WTC11 (cell line): ENCODE measurements around the gene PDE6B. TPM values are rescaled to one million over a fixed set of nuclear protein-coding genes. Genes with fewer than 3 reads are reported as not detected.

Experiments used
- ATAC-seq: fragments of 200-7000 bp; cut with Tn5 transposase; 2 replicates; pipeline ENCODE4 v1.10.0; 2021; ENCODE audit warnings: mild to moderate bottlenecking, moderate library complexity
- CTCF ChIA-PET: fragments of 300-600 bp; sonication (Branson Sonifier 250); formaldehyde crosslinking; loops from one replicate; lab custom pipeline; 2021; ENCODE audit warnings: antibody characterized with exemption; lab: Charles Lee
- POLR2A ChIA-PET: fragments of 350-600 bp; sonication (Branson Sonifier 250); formaldehyde crosslinking; loops from one replicate; lab custom pipeline; 2021; ENCODE audit warnings: antibody characterized with exemption; lab: Charles Lee
- DNase-seq: peaks from one replicate; pipeline ENCODE4 v3.0.0; 2021; ENCODE audit warnings: low spot score
- H3K27ac Mint-ChIP-seq: 2 replicates; pipeline ENCODE4 v1.8.0; 2021; ENCODE audit warnings: mixed read lengths
- H3K27me3 Mint-ChIP-seq: 2 replicates; pipeline ENCODE4 v1.8.0; 2021; ENCODE audit warnings: low read depth, mild to moderate bottlenecking, moderate library complexity, mixed read lengths
- H3K36me3 Mint-ChIP-seq: 2 replicates; pipeline ENCODE4 v1.8.0; 2021; ENCODE audit warnings: mixed read lengths
- H3K4me1 Mint-ChIP-seq: 2 replicates; pipeline ENCODE4 v1.8.0; 2022; ENCODE audit warnings: mixed read lengths
- H3K4me3 Mint-ChIP-seq: 2 replicates; pipeline ENCODE4 v1.8.0; 2021; ENCODE audit warnings: mild to moderate bottlenecking, moderate library complexity, mixed read lengths
- H3K9me3 Mint-ChIP-seq: 2 replicates; pipeline ENCODE4 v1.8.0; 2021; ENCODE audit warnings: mixed read lengths
- MYBL2 ChIP-seq: sonication (generic); formaldehyde crosslinking; IDR thresholded peaks from 2 replicates; pipeline ENCODE4 v1.8.1; 2023; ENCODE audit warnings: mild to moderate bottlenecking, moderate library complexity, missing genetic modification reagents
- OVOL2 ChIP-seq: fragments of 250-450 bp; sonication (Bioruptor Pico); IDR thresholded peaks from 2 replicates; pipeline ENCODE4 v1.9.0; 2021; ENCODE audit warnings: mild to moderate bottlenecking, borderline replicate concordance
- PRRX2 ChIP-seq: fragments of 250-450 bp; sonication (Bioruptor Pico); IDR thresholded peaks from 2 replicates; pipeline ENCODE4 v1.8.0; 2021; ENCODE audit warnings: mild to moderate bottlenecking
- SMAD4 ChIP-seq: sonication (generic); formaldehyde crosslinking; IDR thresholded peaks from 2 replicates; pipeline ENCODE4 v1.8.0; 2022; ENCODE audit warnings: mild to moderate bottlenecking, missing genetic modification reagents
- TEAD4 ChIP-seq: sonication (generic); formaldehyde crosslinking; IDR thresholded peaks from 2 replicates; pipeline ENCODE4 v1.8.0; 2022; ENCODE audit warnings: mild to moderate bottlenecking, missing genetic modification reagents
- ZNF138 ChIP-seq: sonication (generic); formaldehyde crosslinking; conservative IDR thresholded peaks from 2 replicates; pipeline ENCODE4 v1.8.1; 2022; ENCODE audit warnings: mild to moderate bottlenecking, moderate library complexity, missing genetic modification reagents
- ZNF219 ChIP-seq: sonication (generic); formaldehyde crosslinking; IDR thresholded peaks from 2 replicates; pipeline ENCODE4 v1.8.0; 2023; ENCODE audit warnings: missing genetic modification reagents, mild to moderate bottlenecking, borderline replicate concordance
- ZNF416 ChIP-seq: fragments of 250-450 bp; sonication (Bioruptor Pico); IDR thresholded peaks from 2 replicates; pipeline ENCODE4 v1.9.0; 2021; ENCODE audit warnings: mild to moderate bottlenecking, inconsistent platforms
- total RNA-seq: library from RNA; stranded (reverse); gene quantifications from 3 replicates; pipeline ENCODE4 v1.2.3, GENCODE V29; 2021
- TF ChIP-seq, protein P1 (sequence below): sonication (generic); formaldehyde crosslinking; IDR thresholded peaks from 2 replicates; pipeline ENCODE4 v1.8.0; 2022; ENCODE audit warnings: mild to moderate bottlenecking, missing genetic modification reagents
- TF ChIP-seq, protein P2 (sequence below): fragments of 250-450 bp; sonication (Bioruptor Pico); IDR thresholded peaks from 2 replicates; pipeline ENCODE4 v1.9.0; 2021; ENCODE audit warnings: mild to moderate bottlenecking
- TF ChIP-seq, protein P3 (sequence below): sonication (generic); formaldehyde crosslinking; IDR thresholded peaks from 2 replicates; pipeline ENCODE4 v1.8.1; 2023; ENCODE audit warnings: mild to moderate bottlenecking, moderate library complexity, missing genetic modification reagents
- TF ChIP-seq, protein P4 (sequence below): sonication (generic); formaldehyde crosslinking; IDR thresholded peaks from 2 replicates; pipeline ENCODE4 v1.8.1; 2022; ENCODE audit warnings: missing genetic modification reagents, borderline replicate concordance
- TF ChIP-seq, protein P5 (sequence below): sonication (generic); formaldehyde crosslinking; conservative IDR thresholded peaks from 2 replicates; pipeline ENCODE4 v1.8.1; 2023; ENCODE audit warnings: mild to moderate bottlenecking, low read depth, missing genetic modification reagents, moderate library complexity
- TF ChIP-seq, protein P6 (sequence below): sonication (generic); formaldehyde crosslinking; IDR thresholded peaks from 2 replicates; pipeline ENCODE4 v1.8.1; 2022; ENCODE audit warnings: low read depth, missing genetic modification reagents, borderline replicate concordance
- TF ChIP-seq, protein P7 (sequence below): sonication (generic); formaldehyde crosslinking; IDR thresholded peaks from 2 replicates; pipeline ENCODE4 v1.8.1; 2022; ENCODE audit warnings: mild to moderate bottlenecking, missing genetic modification reagents, moderate library complexity, borderline replicate concordance

The PDE6B gene
- total RNA-seq, 1 experiment from 2014 or later, result 7.1 TPM

DNA sequence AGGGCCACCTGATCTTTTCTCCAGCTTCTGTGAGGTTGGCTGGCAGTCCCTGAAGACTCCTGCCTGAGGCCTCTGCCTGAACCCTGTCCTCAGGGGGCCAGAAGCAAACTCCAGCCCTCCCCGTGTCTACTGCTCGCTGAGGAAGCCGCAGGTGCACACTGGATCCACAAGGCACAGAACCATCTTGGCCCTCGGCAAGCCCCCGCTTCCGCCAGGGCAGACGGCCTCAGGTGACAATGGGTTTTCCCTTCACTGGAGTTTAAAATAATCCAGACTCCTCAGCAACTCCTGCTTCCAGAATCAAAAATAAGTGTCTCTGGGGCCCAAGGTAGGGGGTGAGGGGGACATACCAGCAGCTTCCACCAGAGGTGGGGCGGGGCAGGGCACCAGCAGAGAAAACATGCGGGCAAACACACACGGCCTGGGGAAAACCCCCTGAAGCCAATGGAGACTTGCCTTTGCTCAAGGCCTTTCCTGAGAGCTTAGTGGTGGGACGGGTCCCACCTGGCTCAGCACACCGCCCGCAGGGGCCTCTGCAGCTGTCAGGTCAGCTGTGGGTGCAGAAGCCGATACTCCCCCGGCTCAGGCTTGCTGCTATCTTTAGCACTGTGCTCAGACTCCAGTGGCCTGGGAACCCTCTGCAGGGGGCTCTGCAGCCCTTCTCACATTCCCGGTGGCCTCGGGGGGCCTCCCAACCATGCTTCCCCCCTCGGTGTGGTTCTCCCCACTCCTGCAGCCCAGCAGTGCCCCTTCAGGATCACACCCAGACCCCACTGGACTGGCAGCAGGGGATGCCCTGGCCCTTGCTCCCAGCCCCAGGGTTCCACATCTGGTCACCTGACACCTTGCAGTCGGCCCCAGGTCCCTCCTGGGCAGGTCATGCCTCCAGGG is 50.9 kb downstream of the PDE6B start:
- DNase-seq (no peak), ATAC-seq (no peak)
- Mint-ChIP-seq H3K9me3 (no peaks in the 10 kb centered on the region), H3K27me3 (peaks cover 3% of the 10 kb centered on the region), H3K36me3 (peaks cover 17% of the 10 kb centered on the region), H3K27ac (no peak overlapping the region), H3K4me1 (peaks cover 11% of the 10 kb centered on the region), H3K4me3 (peak overlapping the region; percentile 86)
- TF ChIP-seq, protein P1, sequence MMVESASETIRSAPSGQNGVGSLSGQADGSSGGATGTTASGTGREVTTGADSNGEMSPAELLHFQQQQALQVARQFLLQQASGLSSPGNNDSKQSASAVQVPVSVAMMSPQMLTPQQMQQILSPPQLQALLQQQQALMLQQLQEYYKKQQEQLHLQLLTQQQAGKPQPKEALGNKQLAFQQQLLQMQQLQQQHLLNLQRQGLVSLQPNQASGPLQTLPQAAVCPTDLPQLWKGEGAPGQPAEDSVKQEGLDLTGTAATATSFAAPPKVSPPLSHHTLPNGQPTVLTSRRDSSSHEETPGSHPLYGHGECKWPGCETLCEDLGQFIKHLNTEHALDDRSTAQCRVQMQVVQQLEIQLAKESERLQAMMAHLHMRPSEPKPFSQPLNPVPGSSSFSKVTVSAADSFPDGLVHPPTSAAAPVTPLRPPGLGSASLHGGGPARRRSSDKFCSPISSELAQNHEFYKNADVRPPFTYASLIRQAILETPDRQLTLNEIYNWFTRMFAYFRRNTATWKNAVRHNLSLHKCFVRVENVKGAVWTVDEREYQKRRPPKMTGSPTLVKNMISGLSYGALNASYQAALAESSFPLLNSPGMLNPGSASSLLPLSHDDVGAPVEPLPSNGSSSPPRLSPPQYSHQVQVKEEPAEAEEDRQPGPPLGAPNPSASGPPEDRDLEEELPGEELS (CRISPR knock-in tag), result no peak
- TF ChIP-seq, protein P2, sequence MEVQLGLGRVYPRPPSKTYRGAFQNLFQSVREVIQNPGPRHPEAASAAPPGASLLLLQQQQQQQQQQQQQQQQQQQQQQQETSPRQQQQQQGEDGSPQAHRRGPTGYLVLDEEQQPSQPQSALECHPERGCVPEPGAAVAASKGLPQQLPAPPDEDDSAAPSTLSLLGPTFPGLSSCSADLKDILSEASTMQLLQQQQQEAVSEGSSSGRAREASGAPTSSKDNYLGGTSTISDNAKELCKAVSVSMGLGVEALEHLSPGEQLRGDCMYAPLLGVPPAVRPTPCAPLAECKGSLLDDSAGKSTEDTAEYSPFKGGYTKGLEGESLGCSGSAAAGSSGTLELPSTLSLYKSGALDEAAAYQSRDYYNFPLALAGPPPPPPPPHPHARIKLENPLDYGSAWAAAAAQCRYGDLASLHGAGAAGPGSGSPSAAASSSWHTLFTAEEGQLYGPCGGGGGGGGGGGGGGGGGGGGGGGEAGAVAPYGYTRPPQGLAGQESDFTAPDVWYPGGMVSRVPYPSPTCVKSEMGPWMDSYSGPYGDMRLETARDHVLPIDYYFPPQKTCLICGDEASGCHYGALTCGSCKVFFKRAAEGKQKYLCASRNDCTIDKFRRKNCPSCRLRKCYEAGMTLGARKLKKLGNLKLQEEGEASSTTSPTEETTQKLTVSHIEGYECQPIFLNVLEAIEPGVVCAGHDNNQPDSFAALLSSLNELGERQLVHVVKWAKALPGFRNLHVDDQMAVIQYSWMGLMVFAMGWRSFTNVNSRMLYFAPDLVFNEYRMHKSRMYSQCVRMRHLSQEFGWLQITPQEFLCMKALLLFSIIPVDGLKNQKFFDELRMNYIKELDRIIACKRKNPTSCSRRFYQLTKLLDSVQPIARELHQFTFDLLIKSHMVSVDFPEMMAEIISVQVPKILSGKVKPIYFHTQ (CRISPR knock-in tag), result no peak
- no peak for TF ChIP-seq OVOL2 (CRISPR knock-in tag)
- TF ChIP-seq, protein P3, sequence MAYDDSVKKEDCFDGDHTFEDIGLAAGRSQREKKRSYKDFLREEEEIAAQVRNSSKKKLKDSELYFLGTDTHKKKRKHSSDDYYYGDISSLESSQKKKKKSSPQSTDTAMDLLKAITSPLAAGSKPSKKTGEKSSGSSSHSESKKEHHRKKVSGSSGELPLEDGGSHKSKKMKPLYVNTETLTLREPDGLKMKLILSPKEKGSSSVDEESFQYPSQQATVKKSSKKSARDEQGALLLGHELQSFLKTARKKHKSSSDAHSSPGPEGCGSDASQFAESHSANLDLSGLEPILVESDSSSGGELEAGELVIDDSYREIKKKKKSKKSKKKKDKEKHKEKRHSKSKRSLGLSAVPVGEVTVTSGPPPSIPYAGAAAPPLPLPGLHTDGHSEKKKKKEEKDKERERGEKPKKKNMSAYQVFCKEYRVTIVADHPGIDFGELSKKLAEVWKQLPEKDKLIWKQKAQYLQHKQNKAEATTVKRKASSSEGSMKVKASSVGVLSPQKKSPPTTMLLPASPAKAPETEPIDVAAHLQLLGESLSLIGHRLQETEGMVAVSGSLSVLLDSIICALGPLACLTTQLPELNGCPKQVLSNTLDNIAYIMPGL (CRISPR knock-in tag), result no peak
- TF ChIP-seq, protein P4, sequence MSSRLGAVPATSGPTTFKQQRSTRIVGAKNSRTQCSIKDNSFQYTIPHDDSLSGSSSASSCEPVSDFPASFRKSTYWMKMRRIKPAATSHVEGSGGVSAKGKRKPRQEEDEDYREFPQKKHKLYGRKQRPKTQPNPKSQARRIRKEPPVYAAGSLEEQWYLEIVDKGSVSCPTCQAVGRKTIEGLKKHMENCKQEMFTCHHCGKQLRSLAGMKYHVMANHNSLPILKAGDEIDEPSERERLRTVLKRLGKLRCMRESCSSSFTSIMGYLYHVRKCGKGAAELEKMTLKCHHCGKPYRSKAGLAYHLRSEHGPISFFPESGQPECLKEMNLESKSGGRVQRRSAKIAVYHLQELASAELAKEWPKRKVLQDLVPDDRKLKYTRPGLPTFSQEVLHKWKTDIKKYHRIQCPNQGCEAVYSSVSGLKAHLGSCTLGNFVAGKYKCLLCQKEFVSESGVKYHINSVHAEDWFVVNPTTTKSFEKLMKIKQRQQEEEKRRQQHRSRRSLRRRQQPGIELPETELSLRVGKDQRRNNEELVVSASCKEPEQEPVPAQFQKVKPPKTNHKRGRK (CRISPR knock-in tag), result no peak
- POLR2A ChIA-PET, result no interaction called here
- CTCF ChIA-PET, result interaction anchor here (1.0 to 3.2 kb wide), 3 partner anchors 7 to 74 kb away, joined by 4 to 22 read pairs (median 5); no protein-coding TSS in a partner anchor

DNA sequence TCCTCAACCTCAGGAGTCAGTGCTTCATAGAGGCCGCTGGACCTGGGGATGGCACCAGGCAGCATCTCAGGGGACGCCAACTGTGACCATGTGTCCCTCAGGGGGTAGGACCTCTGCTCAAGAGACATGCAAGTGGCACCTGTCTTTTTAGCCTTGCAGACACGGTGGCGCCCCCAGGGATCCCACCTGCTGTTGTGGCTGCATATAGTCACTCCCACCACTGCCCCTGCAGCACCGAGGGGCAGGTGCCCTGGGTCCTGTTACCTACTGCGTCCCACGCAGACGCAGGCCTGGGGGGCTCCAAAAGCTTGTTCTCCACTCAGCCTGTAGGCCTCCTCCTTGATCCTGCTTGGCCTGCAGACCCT is 51.5 kb downstream of the PDE6B start:
- CTCF ChIA-PET, result no interaction called here
- H3K4me1 Mint-ChIP-seq, result peaks cover 11% of the 10 kb centered on the region
- POLR2A ChIA-PET, result no interaction called here
- TF ChIP-seq, protein P5, sequence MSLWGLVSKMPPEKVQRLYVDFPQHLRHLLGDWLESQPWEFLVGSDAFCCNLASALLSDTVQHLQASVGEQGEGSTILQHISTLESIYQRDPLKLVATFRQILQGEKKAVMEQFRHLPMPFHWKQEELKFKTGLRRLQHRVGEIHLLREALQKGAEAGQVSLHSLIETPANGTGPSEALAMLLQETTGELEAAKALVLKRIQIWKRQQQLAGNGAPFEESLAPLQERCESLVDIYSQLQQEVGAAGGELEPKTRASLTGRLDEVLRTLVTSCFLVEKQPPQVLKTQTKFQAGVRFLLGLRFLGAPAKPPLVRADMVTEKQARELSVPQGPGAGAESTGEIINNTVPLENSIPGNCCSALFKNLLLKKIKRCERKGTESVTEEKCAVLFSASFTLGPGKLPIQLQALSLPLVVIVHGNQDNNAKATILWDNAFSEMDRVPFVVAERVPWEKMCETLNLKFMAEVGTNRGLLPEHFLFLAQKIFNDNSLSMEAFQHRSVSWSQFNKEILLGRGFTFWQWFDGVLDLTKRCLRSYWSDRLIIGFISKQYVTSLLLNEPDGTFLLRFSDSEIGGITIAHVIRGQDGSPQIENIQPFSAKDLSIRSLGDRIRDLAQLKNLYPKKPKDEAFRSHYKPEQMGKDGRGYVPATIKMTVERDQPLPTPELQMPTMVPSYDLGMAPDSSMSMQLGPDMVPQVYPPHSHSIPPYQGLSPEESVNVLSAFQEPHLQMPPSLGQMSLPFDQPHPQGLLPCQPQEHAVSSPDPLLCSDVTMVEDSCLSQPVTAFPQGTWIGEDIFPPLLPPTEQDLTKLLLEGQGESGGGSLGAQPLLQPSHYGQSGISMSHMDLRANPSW (CRISPR knock-in tag), result no peak
- TF ChIP-seq PRRX2 (CRISPR knock-in tag) (no peak), ZNF416 (CRISPR knock-in tag) (no peak), MYBL2 (CRISPR knock-in tag) (no peak), ZNF138 (CRISPR knock-in tag) (no peak), SMAD4 (CRISPR knock-in tag) (no peak), TEAD4 (CRISPR knock-in tag) (no peak), ZNF219 (CRISPR knock-in tag) (no peak)
- TF ChIP-seq, protein P6, sequence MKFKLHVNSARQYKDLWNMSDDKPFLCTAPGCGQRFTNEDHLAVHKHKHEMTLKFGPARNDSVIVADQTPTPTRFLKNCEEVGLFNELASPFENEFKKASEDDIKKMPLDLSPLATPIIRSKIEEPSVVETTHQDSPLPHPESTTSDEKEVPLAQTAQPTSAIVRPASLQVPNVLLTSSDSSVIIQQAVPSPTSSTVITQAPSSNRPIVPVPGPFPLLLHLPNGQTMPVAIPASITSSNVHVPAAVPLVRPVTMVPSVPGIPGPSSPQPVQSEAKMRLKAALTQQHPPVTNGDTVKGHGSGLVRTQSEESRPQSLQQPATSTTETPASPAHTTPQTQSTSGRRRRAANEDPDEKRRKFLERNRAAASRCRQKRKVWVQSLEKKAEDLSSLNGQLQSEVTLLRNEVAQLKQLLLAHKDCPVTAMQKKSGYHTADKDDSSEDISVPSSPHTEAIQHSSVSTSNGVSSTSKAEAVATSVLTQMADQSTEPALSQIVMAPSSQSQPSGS (CRISPR knock-in tag), result no peak
- TF ChIP-seq, protein P7, sequence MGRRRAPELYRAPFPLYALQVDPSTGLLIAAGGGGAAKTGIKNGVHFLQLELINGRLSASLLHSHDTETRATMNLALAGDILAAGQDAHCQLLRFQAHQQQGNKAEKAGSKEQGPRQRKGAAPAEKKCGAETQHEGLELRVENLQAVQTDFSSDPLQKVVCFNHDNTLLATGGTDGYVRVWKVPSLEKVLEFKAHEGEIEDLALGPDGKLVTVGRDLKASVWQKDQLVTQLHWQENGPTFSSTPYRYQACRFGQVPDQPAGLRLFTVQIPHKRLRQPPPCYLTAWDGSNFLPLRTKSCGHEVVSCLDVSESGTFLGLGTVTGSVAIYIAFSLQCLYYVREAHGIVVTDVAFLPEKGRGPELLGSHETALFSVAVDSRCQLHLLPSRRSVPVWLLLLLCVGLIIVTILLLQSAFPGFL, result no peak

More for the DNA sequence above, 51.5 kb downstream of the PDE6B start:
- Mint-ChIP-seq H3K36me3 (peaks cover 11% of the 10 kb centered on the region), H3K9me3 (no peaks in the 10 kb centered on the region), H3K4me3 (no peak overlapping the region; the same call in 1 of the 2 replicates), H3K27me3 (peaks cover 3% of the 10 kb centered on the region), H3K27ac (no peak overlapping the region)
- DNase-seq (no peak), ATAC-seq (no peak)
